NCI-H446 treated with DMSO at 0.1 percent for 48 hours (cell line): ENCODE data around the gene SLC41A3.
"Not testable (repeated sequence)": the region's sequence is repeated elsewhere in the genome, so short reads cannot be mapped to it uniquely, and the experiment has no call there.

Experiments used
- DNase-seq: peaks from one replicate; lab custom pipeline; 2025; lab: John Stamatoyannopoulos, UW

Gene SLC41A3

GRCh38 chr3:126106336-126107202 lies 22.6 kb upstream of the SLC41A3 start:
- no peak for DNase-seq

GRCh38 chr3:126105691-126106187 lies 21.8 kb upstream of the SLC41A3 start:
- DNase-seq: no peak

GRCh38 chr3:126104742-126105605 lies 21.1 kb upstream of the SLC41A3 start:
- no peak for DNase-seq

GRCh38 chr3:126104028-126104635 lies 20.2 kb upstream of the SLC41A3 start:
- no peak for DNase-seq

- DNase-seq: no peak
These were observed 19.4 kb upstream of the SLC41A3 start for GRCh38 chr3:126103121-126104027.

- peak; percentile 62 for DNase-seq
These were observed 18.6 kb upstream of the SLC41A3 start for GRCh38 chr3:126102530-126102951.

- no peak for DNase-seq
These were observed 18.1 kb upstream of the SLC41A3 start for GRCh38 chr3:126102011-126102410.

- no peak for DNase-seq
These were observed 17.6 kb upstream of the SLC41A3 start for GRCh38 chr3:126101521-126101982.

GRCh38 chr3:126100634-126101301 lies 16.8 kb upstream of the SLC41A3 start:
- DNase-seq: no peak

- DNase-seq: no peak
These were observed 16.3 kb upstream of the SLC41A3 start for GRCh38 chr3:126100269-126100633.

- no peak for DNase-seq
These were observed 14.5 kb upstream of the SLC41A3 start for GRCh38 chr3:126098391-126098858.

- no peak for DNase-seq
These were observed 13.9 kb upstream of the SLC41A3 start for GRCh38 chr3:126097801-126098200.

- not testable (repeated sequence) for DNase-seq
These were observed 12.3 kb upstream of the SLC41A3 start for GRCh38 chr3:126096274-126096673.

- DNase-seq: not testable (repeated sequence)
These were observed 8.2 kb upstream of the SLC41A3 start for GRCh38 chr3:126092128-126092527.

GRCh38 chr3:126087552-126088175 lies 3.7 kb upstream of the SLC41A3 start:
- no peak for DNase-seq

- DNase-seq: no peak
These were observed 1.9 kb upstream of the SLC41A3 start for GRCh38 chr3:126085841-126086240.

- DNase-seq: no peak
These were observed 1.4 kb upstream of the SLC41A3 start for GRCh38 chr3:126085276-126085675.

- DNase-seq: no peak
These were observed 850 bp upstream of the SLC41A3 start for GRCh38 chr3:126084768-126085180.

GRCh38 chr3:126083511-126083912 lies 412 bp downstream of the SLC41A3 start:
- DNase-seq: no peak

- no peak for DNase-seq
These were observed 832 bp downstream of the SLC41A3 start for GRCh38 chr3:126083138-126083445.
